Esophagus squamous epithelium (tissue), 4 donors: ENCODE measurements around the gene ENOX1.

ENCODE experiments used
- CTCF ChIP-seq, 6 experiments: fragments of 450-650 bp in 4 of 6; fragments of 200-600 bp in 2 of 6; sonication (generic) in 2 of 6; IDR thresholded peaks; one replicate each; pipeline ENCODE4 v1.5.1; 2016 to 2019; ENCODE audit warnings: antibody characterized with exemption in 6 of 6, mild to moderate bottlenecking in 4 of 6, moderate library complexity in 4 of 6
- POLR2A ChIP-seq, 4 donors: fragments of 450-650 bp; IDR thresholded peaks; one replicate each; pipeline ENCODE4 v1.6.1; 2017; ENCODE audit warnings: antibody characterized with exemption in 4 of 4, mild to moderate bottlenecking in 4 of 4, moderate library complexity in 3 of 4

DNA sequence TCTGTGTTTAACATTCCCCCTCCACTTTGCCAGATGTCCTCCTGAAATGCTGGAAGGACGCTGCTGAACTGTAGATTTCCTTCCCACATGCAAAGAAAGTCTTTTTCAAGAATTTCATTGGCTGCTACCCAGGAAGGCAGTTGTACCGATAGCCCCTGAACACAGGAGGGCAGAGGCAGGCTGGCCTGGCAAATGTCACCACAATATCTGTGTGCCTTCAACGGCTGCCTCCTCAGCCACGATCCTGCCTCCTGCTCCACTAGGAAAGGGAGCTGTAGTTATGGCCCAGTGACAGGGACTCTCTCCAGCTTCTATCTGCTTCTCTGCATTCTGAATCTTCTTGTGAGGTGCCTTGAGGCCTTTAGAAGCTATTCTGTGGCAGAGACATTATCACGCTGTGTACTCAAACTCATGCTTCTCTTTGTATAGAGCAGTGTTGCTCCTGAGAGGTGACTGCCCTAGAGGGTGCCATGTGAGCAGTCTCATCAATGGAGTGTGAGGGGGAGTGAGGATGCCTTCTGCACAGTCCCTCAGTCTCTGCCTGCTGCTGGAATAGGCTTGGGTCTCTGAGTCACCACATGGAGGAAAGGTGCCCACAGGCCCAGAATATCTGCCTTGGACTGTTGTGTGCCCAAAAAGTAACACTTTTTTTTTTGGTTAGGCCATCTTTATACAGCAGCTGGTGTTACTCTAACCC is 483.6 kb downstream of the ENOX1 start:
- TF ChIP-seq CTCF (IDR thresholded peaks at IDR 0.05) (peak in 3 of 6 experiments; percentile 19 to 32 (median 29)), POLR2A (IDR thresholded peaks at IDR 0.05) (no peak)
